Measurements from ENCODE around the gene ADD1. TPM values are rescaled to one million over a fixed set of nuclear protein-coding genes. Genes with fewer than 3 reads are reported as not detected.

The ADD1 gene
- total and polyA plus RNA-seq, 2 experiments from 2014 or later: 230 to 274 TPM

DNA sequence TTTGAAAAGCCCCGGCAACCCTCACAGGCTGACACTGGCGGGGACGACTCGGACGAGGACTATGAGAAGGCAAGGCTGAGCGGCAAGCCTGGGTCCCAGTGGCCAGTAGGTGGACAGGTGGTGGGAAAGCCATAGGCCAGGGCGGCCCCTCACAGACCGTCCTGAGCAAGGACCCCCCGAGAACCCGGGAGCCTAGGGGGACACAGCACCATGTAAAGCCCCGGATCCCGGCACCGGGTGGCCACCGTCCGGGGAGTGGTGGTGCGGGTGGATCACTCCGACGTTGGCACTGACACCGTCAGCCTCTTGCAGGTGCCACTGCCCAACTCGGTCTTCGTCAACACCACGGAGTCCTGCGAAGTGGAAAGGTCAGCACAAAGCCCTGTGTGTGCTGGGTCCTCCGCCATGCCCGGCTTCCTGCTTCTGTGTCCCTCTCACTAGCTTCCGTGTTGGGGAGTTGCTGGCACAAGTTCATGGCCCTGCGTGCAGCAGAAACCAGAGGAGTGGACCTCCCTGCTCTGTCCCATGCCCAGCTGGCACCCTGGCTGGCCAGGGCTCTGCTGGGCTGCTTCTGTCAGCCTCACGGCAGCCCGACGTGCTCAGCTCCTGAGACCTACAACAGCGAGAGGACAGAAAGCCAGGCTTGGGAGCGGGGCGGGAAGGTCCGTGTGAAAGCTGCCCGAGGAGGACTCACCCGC is 11.9 kb upstream of the ADD1 start:
- no peak for DNase-seq (ENCODE audit: low read depth in 1 of 2, low spot score in 1 of 2)
- TF ChIP-seq CTCF (IDR thresholded peaks at IDR 0.05; ENCODE audit: low read depth, low read length): no peak

GRCh38 chr4:2832309-2832980 is 11.2 kb upstream of the ADD1 start:
- Histone ChIP-seq H3K27ac (no peak overlapping the region), H3K4me3 (no peak overlapping the region), H3K9me3 (ENCODE audit: low read depth) (no peaks in the 10 kb centered on the region), H3K4me1 (ENCODE audit: low read depth) (no peaks in the 10 kb centered on the region), H3K27me3 (no peaks in the 10 kb centered on the region), H3K36me3 (no peaks in the 10 kb centered on the region)
- TF ChIP-seq CTCF (IDR thresholded peaks at IDR 0.05; ENCODE audit: low read depth, low read length): no peak
- DNase-seq (ENCODE audit: low read depth in 1 of 2, low spot score in 1 of 2): no peak

More for the DNA sequence above, 11.9 kb upstream of the ADD1 start:
- Histone ChIP-seq H3K36me3 (no peaks in the 10 kb centered on the region), H3K4me1 (ENCODE audit: low read depth) (no peaks in the 10 kb centered on the region), H3K4me3 (no peak overlapping the region), H3K9me3 (ENCODE audit: low read depth) (no peaks in the 10 kb centered on the region), H3K27me3 (no peaks in the 10 kb centered on the region), H3K27ac (no peak overlapping the region)

DNA sequence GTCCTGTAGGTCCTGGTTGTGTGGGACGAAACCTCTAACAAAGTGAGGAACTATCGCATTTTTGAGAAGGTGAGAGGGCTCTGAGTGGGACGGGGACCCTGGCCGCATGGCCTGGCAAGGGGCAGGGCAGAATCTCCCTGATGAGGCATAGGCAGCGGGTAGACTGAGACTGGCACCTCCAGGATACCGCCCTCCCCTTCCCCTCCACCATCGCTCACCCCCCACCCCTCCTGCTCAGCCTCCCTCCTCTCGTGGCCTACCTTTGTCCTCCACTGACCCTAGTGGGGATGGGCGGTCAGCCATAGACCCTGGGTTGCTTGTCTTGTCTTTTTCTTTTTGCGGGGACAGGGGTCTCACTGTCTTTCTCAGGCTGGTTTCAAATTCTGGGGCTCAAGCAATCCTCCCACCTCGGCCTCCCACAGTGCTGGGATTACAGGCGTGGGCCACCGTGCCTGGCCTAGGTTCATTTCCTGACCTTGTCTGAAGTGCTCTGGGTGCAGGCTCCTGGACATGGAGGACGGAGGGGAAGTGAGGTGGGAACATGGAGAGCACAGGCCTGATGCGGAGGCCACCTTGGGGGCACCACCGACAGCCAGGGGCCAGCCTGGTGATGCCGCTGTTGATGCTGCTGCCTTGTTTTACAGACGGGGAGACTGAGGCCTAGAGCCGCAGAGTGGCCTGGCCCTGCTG is 10.5 kb upstream of the ADD1 start:
- DNase-seq (ENCODE audit: low read depth in 1 of 2, low spot score in 1 of 2): no peak
- Histone ChIP-seq H3K27ac (no peak overlapping the region), H3K4me1 (ENCODE audit: low read depth) (no peaks in the 10 kb centered on the region), H3K36me3 (no peaks in the 10 kb centered on the region), H3K4me3 (no peak overlapping the region), H3K9me3 (ENCODE audit: low read depth) (no peaks in the 10 kb centered on the region), H3K27me3 (no peaks in the 10 kb centered on the region)
- no peak for TF ChIP-seq CTCF (IDR thresholded peaks at IDR 0.05; ENCODE audit: low read depth, low read length)

- no peaks in the 10 kb centered on the region for H3K36me3 ChIP-seq
- no peaks in the 10 kb centered on the region for H3K4me1 ChIP-seq (ENCODE audit: low read depth)
- no peak for DNase-seq (ENCODE audit: low read depth in 1 of 2, low spot score in 1 of 2)
- H3K4me3 ChIP-seq: no peak overlapping the region
- no peak overlapping the region for H3K27ac ChIP-seq
- no peaks in the 10 kb centered on the region for H3K9me3 ChIP-seq (ENCODE audit: low read depth)
- no peaks in the 10 kb centered on the region for H3K27me3 ChIP-seq
- TF ChIP-seq CTCF (IDR thresholded peaks at IDR 0.05; ENCODE audit: low read depth, low read length): no peak
These were observed 10.0 kb upstream of the ADD1 start for GRCh38 chr4:2833671-2834000.

DNA sequence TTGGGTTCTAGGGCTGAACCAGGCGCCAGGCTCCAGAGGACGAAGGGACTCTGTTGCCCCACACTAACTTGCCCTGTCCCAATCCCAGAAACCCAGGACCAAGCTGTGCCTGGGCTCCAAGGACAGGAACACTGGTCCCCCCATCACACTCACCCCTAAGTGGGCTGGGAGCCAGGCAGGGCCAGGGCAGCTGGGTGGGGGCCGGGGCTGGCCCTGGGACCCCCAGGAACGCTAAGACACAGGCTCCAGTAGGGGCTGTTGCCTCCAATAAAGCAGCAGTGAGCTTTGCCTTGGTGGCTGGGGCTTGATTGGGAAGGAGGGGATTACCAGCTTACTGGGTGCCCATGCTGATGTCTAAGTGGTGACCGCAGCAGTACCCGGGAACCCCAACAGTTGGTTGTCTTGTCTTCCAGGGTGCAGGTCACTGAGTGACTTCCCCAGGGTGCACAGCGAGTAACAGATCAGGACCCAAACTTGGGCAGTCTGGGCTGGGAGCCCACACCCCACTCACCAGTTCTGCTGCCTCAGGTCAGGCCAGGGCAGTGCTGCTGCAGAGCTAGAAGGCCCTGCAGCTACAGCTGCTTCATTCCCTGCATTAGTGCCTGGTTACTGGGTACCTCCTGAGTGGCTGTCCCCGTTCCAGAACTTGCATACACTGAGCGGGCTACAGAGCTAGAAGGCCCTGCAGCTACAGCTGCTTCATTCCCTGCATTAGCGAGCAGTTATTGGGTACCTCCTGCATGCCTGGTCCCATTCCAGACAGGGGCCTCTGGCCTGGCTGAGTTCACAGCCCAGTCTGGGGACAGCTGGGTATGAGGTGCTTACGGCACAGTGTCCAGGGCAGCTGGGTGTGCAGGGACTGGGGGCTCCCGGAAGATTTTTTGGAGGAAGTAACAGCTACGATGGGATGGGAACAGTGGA is 9.4 kb upstream of the ADD1 start:
- no peaks in the 10 kb centered on the region for H3K36me3 ChIP-seq
- H3K27ac ChIP-seq: no peak overlapping the region
- no peak overlapping the region for H3K4me3 ChIP-seq
- no peak for TF ChIP-seq CTCF (IDR thresholded peaks at IDR 0.05; ENCODE audit: low read depth, low read length)
- no peaks in the 10 kb centered on the region for H3K4me1 ChIP-seq (ENCODE audit: low read depth)
- H3K27me3 ChIP-seq: no peaks in the 10 kb centered on the region
- no peak for DNase-seq (ENCODE audit: low read depth in 1 of 2, low spot score in 1 of 2)
- H3K9me3 ChIP-seq (ENCODE audit: low read depth): no peaks in the 10 kb centered on the region
